ENCODE results near the gene HNRNPL. TPM values are rescaled to one million over a fixed set of nuclear protein-coding genes. Genes with fewer than 3 reads are reported as not detected.
A peak's percentile ranks its signal among the peaks of the same experiment; 100 is the strongest.

HNRNPL gene
- total and polyA plus RNA-seq, 9 of the 15 experiments (the other 6 are each of a cell fraction or from before 2014, with no cell fraction given) = 39.5 to 610 (median 299) TPM

GRCh38 chr19:38849860-38850435 is at the start of gene HNRNPL (continued):
- no peak for TF ChIP-seq ZSCAN32 (CRISPR knock-in tag; IDR thresholded peaks at IDR 0.05)
- no peak for TF ChIP-seq ZBTB34 (CRISPR knock-in tag; IDR thresholded peaks at IDR 0.05)
- no peak for TF ChIP-seq ATF6 (CRISPR knock-in tag; IDR thresholded peaks at IDR 0.05)
- no peak for TF ChIP-seq ZNF12 (CRISPR knock-in tag; IDR thresholded peaks at IDR 0.05)
- TF ChIP-seq EP400 (IDR thresholded peaks at IDR 0.05) = peak; percentile 51
- TF ChIP-seq NFXL1 (CRISPR knock-in tag; IDR thresholded peaks at IDR 0.05) = no peak
- no peak for TF ChIP-seq ZNF436 (CRISPR knock-in tag; IDR thresholded peaks at IDR 0.05)
- no peak for TF ChIP-seq BCOR (IDR thresholded peaks at IDR 0.05)
- no peak for TF ChIP-seq TEAD4 (IDR thresholded peaks at IDR 0.05; ENCODE audit: low read length)
- no peak for TF ChIP-seq TEAD4 (CRISPR knock-in tag; IDR thresholded peaks at IDR 0.05; ENCODE audit: borderline replicate concordance)
- no peak for TF ChIP-seq ZNF253 (CRISPR knock-in tag; conservative IDR thresholded peaks at IDR 0.05)
- TF ChIP-seq MLLT1 (IDR thresholded peaks at IDR 0.05) = peak in 1 of 2 experiments; percentile 97; a peak in 2 of 4 replicates
- TF ChIP-seq HOMEZ (CRISPR knock-in tag; IDR thresholded peaks at IDR 0.05) = no peak
- no peak for TF ChIP-seq RCOR1 (IDR thresholded peaks at IDR 0.05; ENCODE audit: borderline replicate concordance in 1 of 2, low read depth in 2 of 2, low read length in 2 of 2)
- TF ChIP-seq NFATC3 (IDR thresholded peaks at IDR 0.05) = no peak
- no peak for TF ChIP-seq SREBF2 (CRISPR knock-in tag; IDR thresholded peaks at IDR 0.05)
- 0 out of 2 replicates have a peak, but pooled peaks have one; percentile 22 for TF ChIP-seq ZBTB43 (CRISPR knock-in tag; IDR thresholded peaks at IDR 0.05)
- no peak for TF ChIP-seq ARID2 (IDR thresholded peaks at IDR 0.05)
- TF ChIP-seq IFI16 (CRISPR knock-in tag; IDR thresholded peaks at IDR 0.05) = no peak
- TF ChIP-seq ZNF764 (CRISPR knock-in tag; IDR thresholded peaks at IDR 0.05; ENCODE audit: low read depth) = no peak
- TF ChIP-seq TCF3 (CRISPR knock-in tag; IDR thresholded peaks at IDR 0.05) = no peak
- no peak for TF ChIP-seq ZNF707 (CRISPR knock-in tag; conservative IDR thresholded peaks at IDR 0.05)
- TF ChIP-seq CEBPB (tag; IDR thresholded peaks at IDR 0.05) = no peak
